Tibial artery (tissue), 4 donors: ENCODE results near the gene SBF1.

Experiments used
- DNase-seq, 2 donors: peaks; one replicate each; pipeline ENCODE4 v3.0.0-alpha.2; 2019
- H3K27ac ChIP-seq, 2 donors: fragments of 200-600 bp; sonication (generic) in 1 of 2; 1 replicate in 1 of 2; 2 replicates in 1 of 2; pipeline ENCODE4 v1.5.1; 2018 to 2019; ENCODE audit warnings: mild to moderate bottlenecking in 1 of 2
- H3K27me3 ChIP-seq, 2 donors: fragments of 200-600 bp; sonication (generic) in 1 of 2; one replicate each; pipeline versions ENCODE4 v1.5.1 to v1.6.0; 2016 to 2019
- H3K36me3 ChIP-seq, 3 donors: fragments of 200-600 bp; sonication (generic) in 2 of 3; one replicate each; pipeline ENCODE4 v1.5.1; 2016 to 2019; ENCODE audit warnings: mild to moderate bottlenecking in 2 of 3
- H3K4me1 ChIP-seq, 4 donors: fragments of 200-600 bp; sonication (generic) in 2 of 4; 1 replicate in 3 of 4; 2 replicates in 1 of 4; pipeline ENCODE4 v1.5.1; 2016 to 2019
- H3K4me3 ChIP-seq, 2 donors: fragments of 200-600 bp; sonication (generic) in 1 of 2; 1 replicate in 1 of 2; 2 replicates in 1 of 2; pipeline ENCODE4 v1.5.1; 2018 to 2019; ENCODE audit warnings: mild to moderate bottlenecking in 2 of 2
- H3K9me3 ChIP-seq, 3 donors: fragments of 200-600 bp; sonication (generic) in 1 of 3; one replicate each; pipeline ENCODE4 v1.5.1; 2016 to 2019
- intact Hi-C: fragments of 100-400 bp; cut with DNase I; formaldehyde crosslinking; loops from one replicate; pipeline ENCODE4 v1.15.0; 2023; ENCODE audit warnings: low total_unique reads
- TF ChIP-seq, protein P1 (sequence below), 2 experiments: fragments of 200-600 bp in 1 of 2; fragments of 450-650 bp in 1 of 2; IDR thresholded peaks; one replicate each; pipeline ENCODE4 v1.5.1; 2017 to 2019; ENCODE audit warnings: antibody characterized with exemption in 2 of 2, mild to moderate bottlenecking in 1 of 2, moderate library complexity in 1 of 2

SBF1 gene

DNA sequence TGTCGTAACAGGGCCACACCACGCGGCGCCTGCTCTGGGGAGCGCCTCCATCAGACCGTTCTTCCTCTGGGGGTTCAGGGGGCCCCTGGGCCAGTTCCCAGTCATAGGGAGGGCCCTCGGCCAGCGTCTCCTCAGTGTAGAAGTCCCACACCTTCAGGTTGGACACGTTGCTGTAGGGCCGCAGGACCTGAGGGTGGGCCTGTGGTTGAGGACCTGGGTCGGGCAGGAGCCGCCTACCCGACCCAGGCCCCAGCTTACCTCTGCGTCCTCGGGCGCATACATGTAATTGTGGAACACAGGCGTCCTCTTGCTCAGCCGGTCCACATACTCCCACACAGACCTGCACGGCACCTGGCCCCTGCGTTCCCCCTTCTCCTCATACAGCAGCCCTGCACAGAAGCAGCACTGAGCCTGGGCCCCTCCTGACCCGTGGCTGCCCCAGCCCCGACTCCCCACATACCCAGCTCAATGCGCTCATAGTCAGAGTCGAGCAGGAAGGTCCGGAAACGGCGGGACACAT, 20.2 kb downstream of the SBF1 start:
- intact Hi-C loops, result no loop called here
- Histone ChIP-seq H3K4me3 (no peak overlapping the region), H3K36me3 (peaks cover 56 to 89% (median 76%) of the 10 kb centered on the region in 3 donors), H3K4me1 (no peaks in the 10 kb centered on the region), H3K27ac (no peak overlapping the region), H3K9me3 (no peaks in the 10 kb centered on the region), H3K27me3 (no peaks in the 10 kb centered on the region)
- DNase-seq, result no peak
- TF ChIP-seq, protein P1, sequence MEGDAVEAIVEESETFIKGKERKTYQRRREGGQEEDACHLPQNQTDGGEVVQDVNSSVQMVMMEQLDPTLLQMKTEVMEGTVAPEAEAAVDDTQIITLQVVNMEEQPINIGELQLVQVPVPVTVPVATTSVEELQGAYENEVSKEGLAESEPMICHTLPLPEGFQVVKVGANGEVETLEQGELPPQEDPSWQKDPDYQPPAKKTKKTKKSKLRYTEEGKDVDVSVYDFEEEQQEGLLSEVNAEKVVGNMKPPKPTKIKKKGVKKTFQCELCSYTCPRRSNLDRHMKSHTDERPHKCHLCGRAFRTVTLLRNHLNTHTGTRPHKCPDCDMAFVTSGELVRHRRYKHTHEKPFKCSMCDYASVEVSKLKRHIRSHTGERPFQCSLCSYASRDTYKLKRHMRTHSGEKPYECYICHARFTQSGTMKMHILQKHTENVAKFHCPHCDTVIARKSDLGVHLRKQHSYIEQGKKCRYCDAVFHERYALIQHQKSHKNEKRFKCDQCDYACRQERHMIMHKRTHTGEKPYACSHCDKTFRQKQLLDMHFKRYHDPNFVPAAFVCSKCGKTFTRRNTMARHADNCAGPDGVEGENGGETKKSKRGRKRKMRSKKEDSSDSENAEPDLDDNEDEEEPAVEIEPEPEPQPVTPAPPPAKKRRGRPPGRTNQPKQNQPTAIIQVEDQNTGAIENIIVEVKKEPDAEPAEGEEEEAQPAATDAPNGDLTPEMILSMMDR (IDR thresholded peaks at IDR 0.05), result no peak

DNA sequence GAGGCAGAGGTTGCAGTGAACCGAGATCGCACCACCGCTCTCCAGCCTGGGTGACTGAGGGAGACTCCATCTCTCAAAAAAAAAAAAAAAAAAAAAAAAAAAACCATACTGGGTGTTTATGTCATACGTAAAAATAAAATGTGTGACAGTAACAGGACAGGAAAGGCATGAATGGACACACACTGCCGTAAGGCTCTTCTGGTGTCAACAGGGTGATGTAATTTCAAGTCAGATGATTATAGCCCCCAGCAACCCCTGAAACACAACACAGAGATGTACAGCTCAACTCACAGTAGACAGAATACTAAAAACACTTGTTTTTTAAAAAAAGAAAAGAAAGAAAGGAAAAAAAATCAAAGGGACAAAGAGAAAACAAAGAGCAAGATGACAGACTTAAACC, 22.2 kb downstream of the SBF1 start:
- Histone ChIP-seq H3K4me1 (no peaks in the 10 kb centered on the region), H3K4me3 (no peak overlapping the region), H3K27ac (no peak overlapping the region), H3K27me3 (no peaks in the 10 kb centered on the region), H3K9me3 (no peaks in the 10 kb centered on the region), H3K36me3 (peaks cover 58 to 88% (median 75%) of the 10 kb centered on the region in 3 donors)
- DNase-seq, result no peak
- intact Hi-C loops, result no loop called here
- TF ChIP-seq, protein P1 (IDR thresholded peaks at IDR 0.05), result no peak

DNA sequence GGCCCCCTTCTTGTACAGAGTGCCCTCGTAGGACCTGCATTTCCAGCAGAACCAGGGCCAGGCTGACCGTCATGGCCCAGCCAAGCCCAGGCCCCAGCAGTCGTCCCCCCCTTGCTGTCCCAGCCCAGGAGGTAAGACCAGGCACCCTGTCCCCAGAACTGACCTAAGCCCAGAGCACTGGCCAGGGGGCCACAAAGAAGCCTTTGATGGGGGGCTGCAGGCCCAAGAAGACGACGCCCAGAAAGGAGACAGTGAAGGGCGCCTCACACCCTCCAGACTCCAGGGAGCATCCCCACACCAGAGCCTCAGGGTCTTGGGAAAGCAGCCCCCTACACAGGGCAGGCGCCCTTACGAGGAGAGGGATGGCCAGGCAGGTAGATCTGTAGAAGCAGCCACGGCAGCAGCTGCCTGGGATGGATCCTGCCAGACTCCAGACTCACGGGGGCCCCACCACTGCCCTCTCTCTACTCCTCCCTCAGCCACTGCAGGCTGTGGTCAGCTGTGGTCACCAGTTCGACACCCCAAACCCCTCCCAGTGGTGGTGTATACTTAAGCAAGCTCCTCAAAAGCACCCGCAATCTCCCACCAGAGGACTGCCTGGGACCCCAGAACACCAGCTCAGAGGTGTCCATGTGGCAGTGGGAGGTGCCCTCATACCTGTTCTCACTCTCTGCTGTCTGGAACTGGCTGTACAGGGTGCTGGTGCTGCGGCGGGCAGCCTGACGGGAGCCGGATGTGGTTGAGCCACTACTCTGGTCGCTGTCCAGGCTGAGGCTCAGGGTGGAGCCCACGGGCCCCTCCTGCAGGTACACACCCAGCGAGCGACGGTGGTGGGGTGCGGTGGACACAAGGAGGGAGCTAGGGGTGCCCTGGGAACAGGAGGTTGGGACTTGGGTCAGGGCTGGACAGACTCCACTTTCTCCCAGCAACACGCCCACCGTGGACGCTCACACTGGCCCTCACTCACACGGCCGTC, 27.0 kb downstream of the SBF1 start:
- DNase-seq, result no peak
- H3K4me1 ChIP-seq, result peaks cover 0 to 17% (median 5%) of the 10 kb centered on the region in 4 donors
- no peaks in the 10 kb centered on the region for H3K27me3 ChIP-seq
- TF ChIP-seq, protein P1 (IDR thresholded peaks at IDR 0.05), result no peak
- H3K9me3 ChIP-seq, result no peaks in the 10 kb centered on the region
- intact Hi-C loops, result loop anchor here (10.0 kb wide), 1 partner anchor 193 kb away; the partner anchor contains the start of gene HDAC10
- H3K4me3 ChIP-seq, result no peak overlapping the region
- peaks cover 36 to 86% (median 56%) of the 10 kb centered on the region in 3 donors for H3K36me3 ChIP-seq
- H3K27ac ChIP-seq, result no peak overlapping the region

DNA sequence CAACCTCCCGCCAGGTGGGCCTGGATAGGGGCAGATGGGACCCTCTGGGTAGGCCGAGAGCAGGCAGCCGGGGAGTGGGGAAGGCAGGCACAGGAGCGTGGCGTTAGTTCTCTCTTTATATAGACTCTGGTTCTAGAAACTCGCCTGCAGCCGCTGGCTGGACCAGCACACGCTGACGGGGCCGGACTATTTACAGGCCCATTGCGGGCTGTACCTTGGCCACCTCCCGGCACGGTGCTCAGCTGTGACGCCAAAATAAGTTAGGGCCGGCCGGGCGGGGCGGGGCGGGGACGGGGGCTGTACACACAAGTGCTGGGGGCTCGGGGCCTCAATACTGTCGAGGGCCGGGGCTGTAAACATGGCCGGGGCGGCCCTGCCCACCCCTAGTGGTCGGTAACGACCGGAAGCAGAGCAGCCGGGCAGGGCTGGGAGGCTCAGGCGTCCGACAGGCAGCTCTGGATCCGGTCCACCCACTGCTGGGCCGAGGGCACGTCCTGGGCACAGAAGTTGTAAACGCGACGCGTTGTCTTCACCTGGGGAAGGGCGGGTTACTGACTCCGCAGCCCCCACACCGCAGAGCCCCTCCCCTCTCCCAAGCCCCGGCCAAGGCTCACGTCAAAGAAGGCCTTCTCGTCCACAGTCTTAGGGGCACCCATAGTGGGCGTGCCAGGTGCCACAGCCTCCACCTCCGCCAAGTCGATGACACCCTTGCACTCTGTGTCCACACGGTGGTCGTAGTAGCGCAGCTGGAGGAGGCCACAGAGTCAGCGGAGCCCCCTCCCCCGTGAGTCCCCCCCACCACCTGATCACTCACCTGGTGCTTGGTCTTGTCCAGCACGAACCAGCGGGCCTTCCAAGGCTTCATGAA, 27.9 kb downstream of the SBF1 start:
- Histone ChIP-seq H3K27ac (no peak overlapping the region), H3K4me3 (no peak overlapping the region), H3K9me3 (no peaks in the 10 kb centered on the region), H3K36me3 (peaks cover 36 to 91% (median 59%) of the 10 kb centered on the region in 3 donors), H3K4me1 (peaks cover 0 to 17% (median 5%) of the 10 kb centered on the region in 4 donors), H3K27me3 (no peaks in the 10 kb centered on the region)
- DNase-seq, result no peak
- TF ChIP-seq, protein P1 (IDR thresholded peaks at IDR 0.05), result no peak
- intact Hi-C loops, result loop anchor here (10.0 kb wide), 1 partner anchor 192 kb away; the partner anchor contains the start of gene HDAC10
